Measurements from ENCODE around the gene SSH2.
A peak's percentile ranks its signal among the peaks of the same experiment; 100 is the strongest.

Gene SSH2

GRCh38 chr17:29588562-29589411, 341.2 kb downstream of the SSH2 start (continued):
- TF ChIP-seq ZBTB44 (tag by site-specific recombination; IDR thresholded peaks at IDR 0.05) (no peak), OVOL3 (tag by site-specific recombination; IDR thresholded peaks at IDR 0.05) (no peak), ZFP69B (tag by site-specific recombination; IDR thresholded peaks at IDR 0.05) (0 out of 2 replicates have a peak, but pooled peaks have one; percentile 24), ZFHX2 (tag by site-specific recombination; conservative IDR thresholded peaks at IDR 0.05) (peak; percentile 97), YY2 (tag by site-specific recombination; IDR thresholded peaks at IDR 0.05) (no peak), ZNF341 (tag by site-specific recombination; IDR thresholded peaks at IDR 0.05; ENCODE audit: low read depth) (peak; percentile 89), SP3 (tag by site-specific recombination; IDR thresholded peaks at IDR 0.05) (peak; percentile 49), ZNF600 (tag by site-specific recombination; IDR thresholded peaks at IDR 0.05) (peak; percentile 53; the same call in 1 of the 2 replicates), ZIC2 (tag by site-specific recombination; IDR thresholded peaks at IDR 0.05) (peak; percentile 73), ZNF449 (tag by site-specific recombination; IDR thresholded peaks at IDR 0.05) (no peak), ZBTB7A (tag by site-specific recombination; IDR thresholded peaks at IDR 0.05; ENCODE audit: low read depth) (no peak), WT1 (tag by site-specific recombination; IDR thresholded peaks at IDR 0.05) (no peak), ZNF510 (tag by site-specific recombination; IDR thresholded peaks at IDR 0.05; ENCODE audit: insufficient replicate concordance) (no peak), ZNF596 (tag by site-specific recombination; IDR thresholded peaks at IDR 0.05) (no peak), GLIS1 (tag by site-specific recombination; IDR thresholded peaks at IDR 0.05) (peak; percentile 94), ZNF280C (tag by site-specific recombination; IDR thresholded peaks at IDR 0.05) (no peak)
- TF ChIP-seq, protein P1, sequence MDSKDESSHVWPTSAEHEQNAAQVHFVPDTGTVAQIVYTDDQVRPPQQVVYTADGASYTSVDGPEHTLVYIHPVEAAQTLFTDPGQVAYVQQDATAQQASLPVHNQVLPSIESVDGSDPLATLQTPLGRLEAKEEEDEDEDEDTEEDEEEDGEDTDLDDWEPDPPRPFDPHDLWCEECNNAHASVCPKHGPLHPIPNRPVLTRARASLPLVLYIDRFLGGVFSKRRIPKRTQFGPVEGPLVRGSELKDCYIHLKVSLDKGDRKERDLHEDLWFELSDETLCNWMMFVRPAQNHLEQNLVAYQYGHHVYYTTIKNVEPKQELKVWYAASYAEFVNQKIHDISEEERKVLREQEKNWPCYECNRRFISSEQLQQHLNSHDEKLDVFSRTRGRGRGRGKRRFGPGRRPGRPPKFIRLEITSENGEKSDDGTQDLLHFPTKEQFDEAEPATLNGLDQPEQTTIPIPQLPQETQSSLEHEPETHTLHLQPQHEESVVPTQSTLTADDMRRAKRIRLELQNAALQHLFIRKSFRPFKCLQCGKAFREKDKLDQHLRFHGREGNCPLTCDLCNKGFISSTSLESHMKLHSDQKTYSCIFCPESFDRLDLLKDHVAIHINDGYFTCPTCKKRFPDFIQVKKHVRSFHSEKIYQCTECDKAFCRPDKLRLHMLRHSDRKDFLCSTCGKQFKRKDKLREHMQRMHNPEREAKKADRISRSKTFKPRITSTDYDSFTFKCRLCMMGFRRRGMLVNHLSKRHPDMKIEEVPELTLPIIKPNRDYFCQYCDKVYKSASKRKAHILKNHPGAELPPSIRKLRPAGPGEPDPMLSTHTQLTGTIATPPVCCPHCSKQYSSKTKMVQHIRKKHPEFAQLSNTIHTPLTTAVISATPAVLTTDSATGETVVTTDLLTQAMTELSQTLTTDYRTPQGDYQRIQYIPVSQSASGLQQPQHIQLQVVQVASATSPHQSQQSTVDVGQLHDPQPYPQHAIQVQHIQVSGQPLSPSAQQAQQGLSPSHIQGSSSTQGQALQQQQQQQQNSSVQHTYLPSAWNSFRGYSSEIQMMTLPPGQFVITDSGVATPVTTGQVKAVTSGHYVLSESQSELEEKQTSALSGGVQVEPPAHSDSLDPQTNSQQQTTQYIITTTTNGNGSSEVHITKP (tag by site-specific recombination; IDR thresholded peaks at IDR 0.05): no peak
- TF ChIP-seq, protein P2, sequence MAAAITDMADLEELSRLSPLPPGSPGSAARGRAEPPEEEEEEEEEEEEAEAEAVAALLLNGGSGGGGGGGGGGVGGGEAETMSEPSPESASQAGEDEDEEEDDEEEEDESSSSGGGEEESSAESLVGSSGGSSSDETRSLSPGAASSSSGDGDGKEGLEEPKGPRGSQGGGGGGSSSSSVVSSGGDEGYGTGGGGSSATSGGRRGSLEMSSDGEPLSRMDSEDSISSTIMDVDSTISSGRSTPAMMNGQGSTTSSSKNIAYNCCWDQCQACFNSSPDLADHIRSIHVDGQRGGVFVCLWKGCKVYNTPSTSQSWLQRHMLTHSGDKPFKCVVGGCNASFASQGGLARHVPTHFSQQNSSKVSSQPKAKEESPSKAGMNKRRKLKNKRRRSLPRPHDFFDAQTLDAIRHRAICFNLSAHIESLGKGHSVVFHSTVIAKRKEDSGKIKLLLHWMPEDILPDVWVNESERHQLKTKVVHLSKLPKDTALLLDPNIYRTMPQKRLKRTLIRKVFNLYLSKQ (tag by site-specific recombination; IDR thresholded peaks at IDR 0.05; ENCODE audit: borderline replicate concordance): no peak

Data from HEK293 (cell line).